Forelimb muscle (tissue), 1 donor: ENCODE measurements around the gene SLC29A4. TPM values are rescaled to one million over a fixed set of nuclear protein-coding genes. Genes with fewer than 3 reads are reported as not detected.
A peak's percentile ranks its signal among the peaks of the same experiment; 100 is the strongest.
"Not testable (repeated sequence)": the region's sequence is repeated elsewhere in the genome, so short reads cannot be mapped to it uniquely, and the experiment has no call there.

Experiments used
- DNase-seq: peaks from one replicate; pipeline ENCODE4 v3.0.0-alpha.2; 2013; ENCODE audit warnings: low read depth
- polyA plus RNA-seq: library from polyadenylated mRNA; unstranded; fragments of 120-200 nt; gene quantifications from one replicate; pipeline ENCODE4 v1.2.1, GENCODE V29; 2013; ENCODE audit not compliant: insufficient read length

Gene SLC29A4
- polyA plus RNA-seq, 1 donor = 37.6 TPM

- DNase-seq = not testable (repeated sequence)
These were observed 7.7 kb upstream of the SLC29A4 start for GRCh38 chr7:5274985-5275431.

- not testable (repeated sequence) for DNase-seq
These were observed 7.2 kb upstream of the SLC29A4 start for GRCh38 chr7:5275510-5275909.

GRCh38 chr7:5276123-5276522 is 6.6 kb upstream of the SLC29A4 start:
- not testable (repeated sequence) for DNase-seq

GRCh38 chr7:5276611-5277010 is 6.1 kb upstream of the SLC29A4 start:
- no peak for DNase-seq

GRCh38 chr7:5278766-5279165 is 4.0 kb upstream of the SLC29A4 start:
- DNase-seq = peak; percentile 47

- no peak for DNase-seq
These were observed 3.0 kb upstream of the SLC29A4 start for GRCh38 chr7:5279734-5280133.

GRCh38 chr7:5281598-5282500 is 894 bp upstream of the SLC29A4 start:
- DNase-seq = not testable (repeated sequence)

- DNase-seq = no peak
These were observed 919 bp downstream of the SLC29A4 start for GRCh38 chr7:5283421-5284303.

GRCh38 chr7:5284304-5285281 is 1.9 kb downstream of the SLC29A4 start:
- no peak for DNase-seq

GRCh38 chr7:5286933-5287332 is 4.2 kb downstream of the SLC29A4 start:
- DNase-seq = no peak

- not testable (repeated sequence) for DNase-seq
These were observed 4.6 kb downstream of the SLC29A4 start for GRCh38 chr7:5287373-5287772.

GRCh38 chr7:5287802-5288201 is 5.1 kb downstream of the SLC29A4 start:
- no peak for DNase-seq

GRCh38 chr7:5288560-5288959 is 5.8 kb downstream of the SLC29A4 start:
- not testable (repeated sequence) for DNase-seq

GRCh38 chr7:5289355-5289754 is 6.6 kb downstream of the SLC29A4 start:
- no peak for DNase-seq

- no peak for DNase-seq
These were observed 8.6 kb downstream of the SLC29A4 start for GRCh38 chr7:5291301-5291700.

GRCh38 chr7:5291711-5292335 is 9.1 kb downstream of the SLC29A4 start:
- DNase-seq = not testable (repeated sequence)

GRCh38 chr7:5294169-5294987 is 11.6 kb downstream of the SLC29A4 start:
- no peak for DNase-seq

GRCh38 chr7:5295039-5296014 is 12.6 kb downstream of the SLC29A4 start:
- DNase-seq = no peak
